Measurements from ENCODE around the gene KCNH1. TPM values are rescaled to one million over a fixed set of nuclear protein-coding genes. Genes with fewer than 3 reads are reported as not detected.

Gene KCNH1
- total and polyA plus RNA-seq, 2 experiments from 2014 or later, result 0.71 to 1.8 TPM

DNA sequence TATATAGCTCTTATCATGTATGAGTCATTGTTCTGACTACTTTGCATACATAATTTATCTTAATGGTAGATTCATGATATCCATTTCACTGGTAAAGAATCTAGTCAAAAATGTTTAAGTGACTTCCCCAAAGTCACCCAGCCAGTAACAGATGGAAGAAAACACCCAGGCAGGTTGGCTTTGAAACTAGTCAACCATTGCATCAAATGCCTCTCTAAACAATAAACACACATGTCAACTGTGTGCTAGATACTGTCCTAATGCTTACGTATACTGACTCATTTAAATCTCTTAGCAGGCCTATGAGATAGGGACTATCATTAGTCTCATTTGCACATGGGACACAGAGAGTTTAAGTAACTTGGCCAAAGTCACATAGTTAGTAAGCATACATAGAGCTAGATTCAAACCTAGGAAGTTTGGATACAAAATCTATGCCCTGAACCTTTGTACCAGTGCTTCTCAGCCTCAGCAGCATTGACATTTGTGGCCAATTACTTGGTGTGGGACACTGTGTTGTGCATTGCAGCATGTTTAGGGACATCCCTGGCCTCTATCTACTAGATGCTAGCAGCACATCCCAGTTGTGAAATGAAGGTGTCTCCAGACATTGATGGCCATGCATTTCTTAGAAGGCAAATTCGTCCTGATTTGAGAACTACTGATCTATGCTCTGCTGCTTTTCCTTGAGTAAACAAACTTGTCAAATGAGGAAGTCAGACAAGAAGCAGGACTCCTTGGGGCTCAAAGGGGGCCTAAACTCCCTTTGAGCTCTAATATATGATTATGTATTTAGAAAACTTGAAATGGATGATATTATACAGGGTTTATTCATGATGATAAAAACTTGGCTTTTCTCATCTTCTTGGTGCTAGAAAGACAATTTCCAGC, 316.3 kb downstream of the KCNH1 start:
- H3K36me3 ChIP-seq (ENCODE audit: low read depth), result no peaks in the 10 kb centered on the region
- no peaks in the 10 kb centered on the region for H4K20me1 ChIP-seq (ENCODE audit: insufficient read depth)
- TF ChIP-seq EZH2 (IDR thresholded peaks at IDR 0.05; ENCODE audit: insufficient read depth, poor library complexity, severe bottlenecking) (no peak), EZH2phosphoT487 (IDR thresholded peaks at IDR 0.05; ENCODE audit: insufficient read depth, low read depth) (no peak)
- no peak for DNase-seq
- H3K79me2 ChIP-seq (ENCODE audit: insufficient read depth), result no peaks in the 10 kb centered on the region
- H3K27me3 ChIP-seq (replicated peaks; ENCODE audit: insufficient read depth), result no peaks in the 10 kb centered on the region
- H3K9ac ChIP-seq, result no peak overlapping the region
- H3K4me1 ChIP-seq (ENCODE audit: insufficient read depth), result no peaks in the 10 kb centered on the region
- no peaks in the 10 kb centered on the region for H3K9me3 ChIP-seq (ENCODE audit: low read depth)
- in situ Hi-C loops (cut with MboI), result no loop called here
- WGBS, 2 experiments (ENCODE audit: low coverage in 1 of 2, low lambda C conversion rate in 2 of 2, missing lambda C conversion rate in 2 of 2), result 26 to 32% methylated on average over 2 of the region's 2 CpGs
- no peaks in the 10 kb centered on the region for H3K9me2 ChIP-seq (ENCODE audit: insufficient read depth)
- H3K27ac ChIP-seq, result no peak overlapping the region
- H2AFZ ChIP-seq, result no peak overlapping the region
- H3K4me3 ChIP-seq, result no peak overlapping the region
- H3K4me2 ChIP-seq (ENCODE audit: unreplicated experiment), result no peak overlapping the region
- no peaks in the 10 kb centered on the region for H3F3A ChIP-seq (ENCODE audit: insufficient read depth)

DNA sequence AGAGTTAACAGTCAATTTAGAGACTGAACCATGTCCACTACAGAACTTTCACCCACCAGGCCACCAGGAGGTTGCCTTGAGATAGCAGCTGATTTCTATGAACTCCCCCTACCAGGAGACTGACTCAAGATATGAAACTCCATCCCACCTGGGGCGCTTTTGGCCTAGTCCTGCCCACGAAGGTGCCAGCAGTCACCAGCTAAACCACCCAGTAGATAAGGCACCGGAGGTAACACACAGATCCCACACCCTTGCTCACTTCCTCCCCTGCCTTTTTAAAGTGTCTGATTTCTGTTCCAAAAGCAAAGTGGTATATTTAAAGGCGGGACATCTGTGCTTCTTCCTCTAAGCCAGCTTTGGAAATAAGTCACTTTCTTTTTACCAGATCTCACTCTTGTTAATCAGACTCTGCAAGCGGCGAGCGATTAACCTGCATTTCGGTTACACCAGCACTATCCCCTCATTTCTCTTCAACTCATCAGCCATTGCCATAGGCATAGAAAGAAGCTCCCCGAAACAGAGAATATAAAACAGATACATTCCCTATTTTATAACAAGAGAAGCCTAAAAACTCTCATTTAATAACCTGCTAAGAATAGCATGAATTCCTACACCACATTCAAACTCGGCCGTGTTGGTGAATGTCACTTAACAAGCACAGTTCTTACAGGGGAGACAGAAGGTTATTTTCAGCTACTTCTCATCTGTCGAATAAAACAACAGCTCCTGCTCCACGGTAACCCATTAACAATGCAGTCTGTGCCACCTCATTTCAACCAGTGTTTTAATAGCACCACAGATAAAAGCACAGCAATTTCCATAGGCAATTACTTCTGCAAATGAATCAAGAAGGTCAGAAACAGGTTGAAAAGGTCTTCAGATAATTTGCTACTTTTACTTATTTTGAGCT, 318.1 kb downstream of the KCNH1 start:
- Histone ChIP-seq H3K27ac (no peak overlapping the region), H3K4me3 (no peak overlapping the region), H4K20me1 (ENCODE audit: insufficient read depth) (no peaks in the 10 kb centered on the region), H3K4me1 (ENCODE audit: insufficient read depth) (no peaks in the 10 kb centered on the region), H3K79me2 (ENCODE audit: insufficient read depth) (no peaks in the 10 kb centered on the region), H2AFZ (no peak overlapping the region), H3K27me3 (replicated peaks; ENCODE audit: insufficient read depth) (no peaks in the 10 kb centered on the region), H3K9me2 (ENCODE audit: insufficient read depth) (no peaks in the 10 kb centered on the region), H3K9ac (no peak overlapping the region), H3K4me2 (ENCODE audit: unreplicated experiment) (no peak overlapping the region), H3K36me3 (ENCODE audit: low read depth) (no peaks in the 10 kb centered on the region), H3K9me3 (ENCODE audit: low read depth) (no peaks in the 10 kb centered on the region), H3F3A (ENCODE audit: insufficient read depth) (no peaks in the 10 kb centered on the region)
- TF ChIP-seq EZH2 (IDR thresholded peaks at IDR 0.05; ENCODE audit: insufficient read depth, poor library complexity, severe bottlenecking), result no peak
- no peak for TF ChIP-seq EZH2phosphoT487 (IDR thresholded peaks at IDR 0.05; ENCODE audit: insufficient read depth, low read depth)
- in situ Hi-C loops (cut with MboI), result no loop called here
- DNase-seq, result no peak
- 13% methylated on average over 13 of the region's 13 CpGs for WGBS, 2 experiments (ENCODE audit: low coverage in 1 of 2, low lambda C conversion rate in 2 of 2, missing lambda C conversion rate in 2 of 2)

DNA sequence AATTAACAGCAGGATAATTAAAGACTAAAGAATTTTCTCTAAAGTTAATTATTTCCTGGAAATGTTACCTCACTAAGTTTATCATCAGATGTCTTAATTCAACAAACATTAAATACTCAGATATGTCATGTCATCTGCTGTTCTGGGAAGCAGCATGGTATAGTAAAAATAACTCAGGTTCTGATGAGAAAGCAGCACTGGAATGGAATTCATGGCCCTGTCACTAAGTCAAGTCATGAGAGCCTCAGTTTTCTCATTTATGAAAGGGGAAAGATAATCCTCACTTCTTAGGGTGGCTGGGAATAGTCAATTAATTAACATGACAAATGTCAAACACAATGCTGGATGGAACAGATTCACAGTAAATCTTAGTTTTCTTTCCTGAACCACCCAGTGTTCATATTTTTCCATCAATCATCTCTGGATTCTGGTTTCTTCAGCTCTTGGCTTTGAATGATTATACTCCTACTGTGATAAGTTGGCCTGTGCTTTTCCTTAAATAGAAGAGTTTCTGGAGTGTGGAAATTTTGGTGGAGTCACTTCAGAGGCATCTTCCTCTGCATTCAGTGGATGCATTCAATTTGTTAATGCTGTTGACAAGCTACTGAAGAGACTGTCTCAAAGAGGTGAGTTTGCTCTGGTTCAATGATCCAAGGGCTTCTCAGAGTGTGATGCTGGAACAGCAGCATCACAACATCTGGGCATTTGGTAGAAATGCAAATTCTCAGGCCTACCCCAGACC, 319.4 kb downstream of the KCNH1 start:
- no peaks in the 10 kb centered on the region for H3K9me2 ChIP-seq (ENCODE audit: insufficient read depth)
- H3K36me3 ChIP-seq (ENCODE audit: low read depth), result no peaks in the 10 kb centered on the region
- H3K4me3 ChIP-seq, result no peak overlapping the region
- H3K79me2 ChIP-seq (ENCODE audit: insufficient read depth), result no peaks in the 10 kb centered on the region
- H3K27ac ChIP-seq, result no peak overlapping the region
- H3K9me3 ChIP-seq (ENCODE audit: low read depth), result no peaks in the 10 kb centered on the region
- no peaks in the 10 kb centered on the region for H3K27me3 ChIP-seq (replicated peaks; ENCODE audit: insufficient read depth)
- in situ Hi-C loops (cut with MboI), result no loop called here
- no peak for DNase-seq
- TF ChIP-seq EZH2phosphoT487 (IDR thresholded peaks at IDR 0.05; ENCODE audit: insufficient read depth, low read depth) (no peak), EZH2 (IDR thresholded peaks at IDR 0.05; ENCODE audit: insufficient read depth, poor library complexity, severe bottlenecking) (no peak)
- no peaks in the 10 kb centered on the region for H3F3A ChIP-seq (ENCODE audit: insufficient read depth)
- H4K20me1 ChIP-seq (ENCODE audit: insufficient read depth), result no peaks in the 10 kb centered on the region
- H3K9ac ChIP-seq, result no peak overlapping the region
- no peak overlapping the region for H3K4me2 ChIP-seq (ENCODE audit: unreplicated experiment)
- no peak overlapping the region for H2AFZ ChIP-seq
- H3K4me1 ChIP-seq (ENCODE audit: insufficient read depth), result no peaks in the 10 kb centered on the region

DNA sequence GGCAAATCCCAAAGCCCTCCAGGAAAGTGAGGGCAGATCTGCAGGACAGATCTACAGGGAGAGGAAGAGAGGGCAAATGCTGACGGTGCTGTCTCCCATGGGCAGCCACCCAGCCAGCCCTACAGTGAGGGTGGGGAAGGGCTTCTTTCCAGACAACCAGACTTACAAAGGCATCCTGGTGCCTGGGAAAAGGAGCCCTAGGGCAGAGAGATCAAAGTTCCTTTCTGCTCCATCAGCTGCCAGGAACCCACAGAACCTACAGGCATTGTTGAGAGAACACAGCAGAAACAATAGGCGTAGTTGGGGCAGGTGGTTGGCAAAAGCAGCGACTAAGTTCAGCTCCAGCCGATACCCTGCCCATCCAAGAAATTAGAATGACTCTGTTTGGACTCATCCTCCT, 332.4 kb downstream of the KCNH1 start:
- in situ Hi-C loops (cut with MboI), result no loop called here
- H4K20me1 ChIP-seq (ENCODE audit: insufficient read depth), result no peaks in the 10 kb centered on the region

More for the DNA sequence above, 332.4 kb downstream of the KCNH1 start:
- WGBS, 2 experiments (ENCODE audit: low coverage in 1 of 2, low lambda C conversion rate in 2 of 2, missing lambda C conversion rate in 2 of 2), result 34 to 49% methylated on average over 4 of the region's 4 CpGs
- no peak overlapping the region for H3K27ac ChIP-seq
- H3K79me2 ChIP-seq (ENCODE audit: insufficient read depth), result no peaks in the 10 kb centered on the region
- no peak overlapping the region for H3K9ac ChIP-seq
- no peaks in the 10 kb centered on the region for H3K4me1 ChIP-seq (ENCODE audit: insufficient read depth)
- H3K9me2 ChIP-seq (ENCODE audit: insufficient read depth), result no peaks in the 10 kb centered on the region
- no peak overlapping the region for H3K4me3 ChIP-seq
- TF ChIP-seq EZH2phosphoT487 (IDR thresholded peaks at IDR 0.05; ENCODE audit: insufficient read depth, low read depth) (no peak), EZH2 (IDR thresholded peaks at IDR 0.05; ENCODE audit: insufficient read depth, poor library complexity, severe bottlenecking) (no peak)
- H3F3A ChIP-seq (ENCODE audit: insufficient read depth), result no peaks in the 10 kb centered on the region
- no peaks in the 10 kb centered on the region for H3K36me3 ChIP-seq (ENCODE audit: low read depth)
- no peak overlapping the region for H2AFZ ChIP-seq
- H3K4me2 ChIP-seq (ENCODE audit: unreplicated experiment), result no peak overlapping the region
- no peaks in the 10 kb centered on the region for H3K9me3 ChIP-seq (ENCODE audit: low read depth)
- H3K27me3 ChIP-seq (replicated peaks; ENCODE audit: insufficient read depth), result no peaks in the 10 kb centered on the region
- DNase-seq, result no peak

Measured in GM23248 (cell line).